ENCODE data around the gene UNC5B.

- TF ChIP-seq TAF1 (IDR thresholded peaks at IDR 0.05; ENCODE audit: borderline replicate concordance, low read depth, low read length) (no peak), POLR2A (IDR thresholded peaks at IDR 0.05; ENCODE audit: low read depth, low read length) (no peak)
Observed at GRCh38 chr10:71268247-71268691, 55.9 kb downstream of the UNC5B start.
